Ureter (tissue), 1 donor: Measurements from ENCODE around the gene IL13RA1. TPM values are rescaled to one million over a fixed set of nuclear protein-coding genes. Genes with fewer than 3 reads are reported as not detected.
"Not testable (repeated sequence)": the region's sequence is repeated elsewhere in the genome, so short reads cannot be mapped to it uniquely, and the experiment has no call there.

Experiments
- DNase-seq: peaks from one replicate; pipeline ENCODE4 v3.0.0-alpha.2; 2020; ENCODE audit warnings: low spot score
- total RNA-seq: library from RNA; stranded (reverse); gene quantifications from one replicate; pipeline ENCODE4 v1.2.4, GENCODE V29; 2023
- donor health status: DM: yes; HTN: yes; CAD: no.

IL13RA1 gene
- total RNA-seq, 1 donor from 2014 or later = 56.0 TPM

DNA sequence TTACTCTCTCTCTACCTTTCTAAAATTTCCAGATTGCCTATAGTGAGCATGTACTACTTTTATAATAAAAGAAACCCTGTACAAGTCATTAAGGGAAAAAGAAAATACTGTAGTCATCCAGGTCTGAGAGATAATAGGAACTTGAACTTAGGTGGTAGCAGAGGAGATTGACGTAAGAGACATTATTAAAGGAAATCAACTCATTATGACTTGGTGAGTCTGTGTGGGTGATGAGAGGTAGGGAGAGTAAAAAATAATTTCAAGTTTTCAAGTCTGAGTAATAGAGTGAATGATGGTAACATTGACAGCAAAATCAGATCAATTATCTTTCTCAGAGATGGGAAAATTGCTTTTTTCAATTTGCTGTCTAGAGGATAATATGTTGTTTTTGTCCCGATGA, 52.2 kb downstream of the IL13RA1 start:
- no peak for DNase-seq

DNA sequence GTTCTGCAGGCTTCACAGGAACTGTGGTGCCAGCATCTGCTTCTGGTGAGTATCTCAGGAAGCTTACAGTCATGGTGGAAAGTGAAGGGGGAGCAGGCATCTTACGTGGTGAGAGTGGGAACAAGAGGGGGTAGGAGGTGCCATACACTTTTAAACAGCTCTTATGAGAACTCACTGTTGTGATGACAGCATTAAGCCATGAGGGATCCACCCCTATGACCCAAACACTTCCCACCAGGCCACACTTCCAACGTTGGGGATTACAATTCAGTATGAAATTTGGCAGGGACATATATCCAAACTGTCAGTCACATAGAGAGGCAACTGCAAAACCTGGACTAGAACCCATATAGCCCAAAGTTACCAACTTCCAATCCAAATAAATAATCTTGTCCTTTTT, 53.1 kb downstream of the IL13RA1 start:
- no peak for DNase-seq

DNA sequence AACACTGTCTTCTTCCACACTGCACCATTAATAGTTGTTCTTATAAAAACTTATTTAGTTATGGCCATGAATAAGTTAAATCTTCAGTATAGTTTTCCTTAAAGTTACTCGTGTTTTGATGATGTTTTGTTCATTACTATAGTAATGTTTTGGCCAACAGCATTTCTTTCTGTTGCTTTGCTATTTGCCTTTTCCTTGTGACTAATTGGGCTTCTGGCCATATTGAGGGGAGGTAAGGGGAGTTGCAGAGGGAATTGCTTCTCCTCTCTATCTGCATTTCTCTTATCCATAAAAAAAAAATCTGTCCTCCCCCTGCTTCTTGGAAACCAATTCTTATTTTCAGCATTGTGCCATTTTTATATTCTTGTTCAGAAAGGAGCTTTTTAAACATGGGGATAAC, 53.5 kb downstream of the IL13RA1 start:
- no peak for DNase-seq

DNA sequence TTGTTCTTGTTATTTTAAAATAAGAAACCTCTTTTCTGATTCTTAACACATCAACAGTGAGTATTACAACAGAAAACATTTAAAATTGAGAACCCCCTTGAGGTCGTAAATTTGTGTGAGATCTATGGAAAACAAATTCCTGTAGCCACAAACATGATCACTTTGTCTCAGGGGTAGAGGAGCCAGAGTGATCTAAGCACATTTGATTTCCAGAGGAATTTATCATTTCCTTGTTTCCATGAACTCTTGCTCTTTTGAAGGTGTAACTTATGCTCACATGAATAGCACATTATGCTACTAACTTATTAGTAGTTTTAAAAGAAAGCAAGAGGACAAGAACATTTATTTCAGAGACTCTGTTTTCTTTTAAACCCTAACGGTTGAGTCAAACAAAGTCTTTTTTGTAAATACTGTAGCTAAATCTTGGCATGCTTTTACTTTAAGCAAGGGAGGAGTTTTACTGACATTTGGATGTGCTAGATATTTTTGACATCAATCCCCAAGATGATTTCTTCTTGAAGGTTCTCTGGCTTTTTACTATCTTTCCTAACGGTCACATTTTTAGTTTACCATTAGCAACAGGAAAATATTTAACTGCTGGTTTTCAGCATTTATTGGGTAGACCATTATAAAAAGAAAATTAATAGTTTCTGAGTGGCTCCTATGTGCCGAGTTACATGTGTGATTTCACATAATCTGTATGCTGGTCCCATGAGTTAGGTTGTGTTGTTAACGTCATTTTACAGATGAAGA, 68.3 kb downstream of the IL13RA1 start:
- no peak for DNase-seq

DNA sequence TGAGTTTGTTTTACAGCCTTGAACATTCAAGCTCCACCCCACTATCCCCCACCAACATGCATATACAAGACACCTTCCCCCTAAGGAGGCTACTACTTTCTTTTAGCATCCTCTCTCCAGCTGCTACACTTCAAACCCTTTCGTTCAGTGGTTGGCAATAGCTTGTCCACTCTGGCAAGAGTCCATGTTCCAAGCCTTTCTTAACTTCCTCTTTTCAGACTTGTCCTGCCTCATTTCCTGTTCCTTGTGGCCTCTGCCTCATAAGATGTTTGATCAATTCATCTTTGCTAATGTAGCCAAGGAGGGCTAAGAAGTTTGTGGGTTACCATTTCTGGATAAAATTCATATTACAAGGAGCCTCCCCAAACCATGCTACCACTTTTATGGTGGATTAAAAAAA, 75.5 kb downstream of the IL13RA1 start:
- no peak for DNase-seq

DNA sequence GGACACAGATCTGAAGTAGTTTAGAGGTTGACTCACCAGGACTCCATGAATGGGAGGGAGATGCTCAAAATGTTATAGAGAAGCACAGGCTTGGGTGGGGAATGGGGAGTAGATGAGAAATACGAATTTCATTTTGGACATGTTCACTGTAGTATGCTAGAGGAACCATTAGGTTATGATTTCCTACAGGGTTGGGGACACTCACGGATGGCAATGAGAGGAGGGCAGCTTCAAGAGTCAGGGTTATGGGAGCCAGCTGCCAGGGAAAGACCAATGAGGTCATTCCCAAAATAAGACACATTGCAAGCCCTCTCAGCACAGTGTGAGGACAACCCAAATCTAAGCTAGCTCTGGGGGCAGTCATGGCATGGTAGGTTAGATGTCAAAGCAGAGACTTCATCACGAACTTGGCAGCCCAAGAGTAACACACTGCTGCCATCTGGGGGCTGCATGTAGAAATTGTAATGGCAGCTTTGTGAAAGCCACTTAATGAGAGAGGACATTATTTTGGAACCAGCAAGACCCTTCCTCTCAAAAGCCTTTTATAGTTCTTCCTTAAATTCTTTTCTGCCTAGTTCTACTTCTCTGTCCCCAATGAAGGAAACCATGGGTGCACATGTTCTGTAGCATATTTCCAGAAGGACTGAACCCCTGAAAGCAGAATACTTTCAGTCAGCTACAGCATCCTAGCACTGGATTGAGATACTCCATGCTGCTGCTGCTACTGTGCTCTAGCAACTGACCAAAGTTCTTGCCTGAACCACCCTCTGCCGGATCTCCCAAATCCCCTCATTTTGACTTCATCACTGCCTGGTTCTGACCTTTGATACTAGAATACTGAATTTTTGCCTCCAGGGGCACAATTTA, 80.0 kb downstream of the IL13RA1 start:
- no peak for DNase-seq

DNA sequence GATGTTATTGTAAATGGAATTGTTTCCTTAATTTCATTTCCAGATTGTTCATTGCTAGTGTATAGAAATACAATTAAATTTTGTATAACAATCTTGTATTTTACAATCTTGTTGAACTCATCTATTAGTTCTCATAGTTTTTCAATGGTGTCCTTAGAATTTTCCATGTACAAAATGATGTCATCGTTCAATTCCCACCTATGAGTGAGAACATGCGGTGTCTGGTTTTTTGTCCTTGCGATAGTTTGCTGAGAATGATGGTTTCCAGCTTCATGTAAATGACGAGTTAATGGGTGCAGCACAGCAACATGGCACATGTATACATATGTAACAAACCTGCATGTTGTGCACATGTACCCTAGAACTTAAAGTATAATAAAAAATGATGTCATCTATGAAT, 89.9 kb downstream of the IL13RA1 start:
- DNase-seq = not testable (repeated sequence)

DNA sequence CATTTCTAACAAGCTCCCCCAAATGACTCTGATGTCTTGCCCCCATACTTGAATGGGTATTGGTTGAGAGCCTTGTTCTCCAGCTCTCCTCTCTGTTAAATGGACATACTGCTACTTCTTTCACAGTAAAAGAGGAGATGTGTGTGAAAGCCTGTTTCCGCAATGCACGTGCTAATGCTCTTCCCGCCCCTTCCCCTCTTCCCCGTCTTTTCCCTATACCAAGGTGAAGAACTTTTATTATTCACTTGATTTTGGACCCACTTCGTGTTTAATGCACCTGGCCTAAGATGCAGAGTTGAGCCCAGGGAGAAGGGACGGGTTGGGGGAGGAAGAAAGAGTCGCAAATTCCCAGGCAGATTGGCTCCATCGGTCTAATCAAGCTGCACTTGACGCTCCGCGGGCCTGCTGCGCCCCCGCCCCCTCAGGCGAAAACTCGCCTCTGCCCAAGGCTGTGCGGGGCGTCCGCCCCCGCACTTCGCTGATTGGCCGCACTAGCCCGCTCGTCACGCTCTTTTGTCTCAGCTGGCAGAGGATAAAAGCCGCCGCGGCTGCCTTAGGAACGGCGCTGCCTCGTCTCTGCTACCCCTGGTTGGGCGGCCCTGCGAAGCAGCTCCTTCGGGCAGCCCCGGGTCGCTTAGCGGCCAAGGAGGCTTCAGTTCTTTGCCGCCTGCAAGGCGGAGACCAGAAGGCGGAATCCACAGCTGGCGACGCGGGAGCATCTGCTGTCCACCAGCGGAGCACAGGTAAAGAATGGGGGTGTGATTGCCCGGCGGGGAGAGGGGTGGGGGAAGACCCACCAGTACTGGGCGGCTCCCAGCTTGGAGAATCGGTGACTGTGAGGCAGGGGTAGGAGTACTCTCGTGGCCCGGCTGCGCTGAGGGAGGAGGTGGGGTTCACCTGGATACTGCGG, 96.1 kb downstream of the IL13RA1 start, which contains the start of gene ZCCHC12:
TSS of gene ZCCHC12 (plus strand) at position 562 of the 910 bp plus-strand sequence. CDS start 1,421 bp downstream, outside the sequence.
- DNase-seq = no peak

DNA sequence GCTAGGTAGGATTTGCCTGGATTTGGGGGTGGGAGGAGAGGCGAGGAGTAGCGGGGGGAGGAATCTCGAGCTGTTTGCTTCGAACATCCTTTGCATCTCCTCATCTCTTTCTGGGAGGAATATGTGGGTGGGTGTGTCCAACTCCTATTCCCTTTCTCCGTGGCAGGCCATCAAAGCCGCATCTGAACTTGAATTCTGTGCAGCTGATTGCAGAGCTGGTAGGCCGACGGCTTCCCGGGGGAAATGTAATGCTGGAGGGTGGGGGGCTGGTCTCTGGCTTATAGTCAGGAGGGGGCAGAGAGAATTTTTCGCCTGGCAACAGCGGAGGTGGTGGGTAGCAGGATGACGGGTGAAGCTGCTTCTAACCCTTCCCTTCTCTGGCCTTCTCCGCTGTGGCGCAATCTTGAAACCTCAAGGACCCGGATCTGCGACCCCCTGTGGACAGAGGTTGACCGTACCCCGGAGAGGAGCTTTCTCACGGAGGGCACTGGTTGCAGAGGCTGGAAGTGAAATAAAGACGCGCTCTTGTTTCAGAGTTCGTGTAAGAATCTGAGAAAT, 96.8 kb downstream of the IL13RA1 start:
- DNase-seq = no peak

DNA sequence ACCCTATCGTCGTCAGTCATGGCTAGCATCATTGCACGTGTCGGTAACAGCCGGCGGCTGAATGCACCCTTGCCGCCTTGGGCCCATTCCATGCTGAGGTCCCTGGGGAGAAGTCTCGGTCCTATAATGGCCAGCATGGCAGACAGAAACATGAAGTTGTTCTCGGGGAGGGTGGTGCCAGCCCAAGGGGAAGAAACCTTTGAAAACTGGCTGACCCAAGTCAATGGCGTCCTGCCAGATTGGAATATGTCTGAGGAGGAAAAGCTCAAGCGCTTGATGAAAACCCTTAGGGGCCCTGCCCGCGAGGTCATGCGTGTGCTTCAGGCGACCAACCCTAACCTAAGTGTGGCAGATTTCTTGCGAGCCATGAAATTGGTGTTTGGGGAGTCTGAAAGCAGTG, 97.8 kb downstream of the IL13RA1 start:
- no peak for DNase-seq

DNA sequence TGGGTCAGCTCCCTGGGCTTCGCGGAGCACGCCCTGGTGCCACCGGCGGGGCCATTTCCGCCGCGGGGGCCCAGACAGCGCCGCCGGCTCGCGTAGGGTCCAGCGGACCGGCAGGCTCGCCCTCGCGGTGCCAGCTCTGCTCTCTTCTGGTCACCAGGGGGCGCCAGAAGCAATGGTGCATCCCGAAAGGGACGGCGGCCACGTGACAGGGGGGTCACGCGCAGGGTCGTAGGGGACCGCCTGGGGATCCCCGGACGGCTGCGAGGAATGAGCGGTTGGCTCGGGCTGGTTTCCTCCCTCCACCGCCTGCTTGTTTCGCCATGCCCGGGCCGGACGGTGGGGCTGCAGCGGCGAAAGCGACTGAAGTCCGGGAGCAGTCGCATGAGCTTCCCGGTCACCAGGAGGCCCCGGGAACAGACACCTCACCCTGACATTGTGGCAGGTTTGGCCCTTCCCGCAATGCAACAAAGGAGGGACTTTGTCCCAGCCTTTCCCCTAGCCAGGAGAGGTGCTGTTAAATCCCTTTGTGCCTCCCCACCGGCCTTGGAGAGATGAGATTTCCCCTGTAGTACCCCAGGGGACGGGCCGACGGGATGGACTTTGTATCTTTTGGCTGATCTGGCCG, 112.0 kb downstream of the IL13RA1 start:
- peak; percentile 78 for DNase-seq

Other genes starting within 250 kb of the IL13RA1 start
- gene DOCK11, start 231.8 kb upstream of the IL13RA1 start, total RNA-seq = 14.1 TPM
- not detected for gene ZCCHC12, start 96.2 kb downstream of the IL13RA1 start, total RNA-seq
- 6.9 TPM for gene LONRF3, start 247.0 kb downstream of the IL13RA1 start, total RNA-seq